ENCODE results near the gene CACNB2. TPM values are rescaled to one million over a fixed set of nuclear protein-coding genes. Genes with fewer than 3 reads are reported as not detected.

CACNB2 gene
- total RNA-seq, 2 donors from 2014 or later = 12.5 to 12.7 TPM

DNA sequence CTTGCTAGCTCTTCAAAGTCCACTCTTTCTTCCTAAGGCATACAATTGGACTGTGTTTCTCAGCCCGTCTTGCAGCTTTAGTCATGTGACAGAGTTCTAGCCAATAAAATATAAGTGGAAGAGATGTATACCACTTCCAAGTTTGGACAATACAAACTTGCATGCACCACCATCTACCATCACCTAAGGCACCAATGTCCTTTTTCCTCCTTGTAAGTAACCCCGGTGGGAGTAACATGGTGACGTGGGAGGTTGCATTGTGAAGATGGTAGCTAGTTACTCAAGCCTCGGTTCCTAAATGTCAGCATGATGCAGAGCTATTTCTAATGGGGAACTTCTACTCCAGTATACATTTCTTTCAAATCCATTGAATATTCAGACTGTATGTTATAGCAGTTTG lies 5.3 kb upstream of the CACNB2 start:
- intact Hi-C loops (cut with DNase I) = no loop called here
- no peaks in the 10 kb centered on the region for H3K27me3 ChIP-seq
- H3K4me1 ChIP-seq = peaks cover 6% of the 10 kb centered on the region
- WGBS, 2 donors = 79 to 90% methylated on average over 4 of the region's 4 CpGs
- H3K9me3 ChIP-seq = no peaks in the 10 kb centered on the region
- ATAC-seq (no peak), DNase-seq (no peak)
- TF ChIP-seq POLR2A (IDR thresholded peaks at IDR 0.05) = no peak
- TF ChIP-seq CTCF (IDR thresholded peaks at IDR 0.05) = no peak
- H3K4me3 ChIP-seq = no peak overlapping the region
- no peak overlapping the region for H3K27ac ChIP-seq
- no peaks in the 10 kb centered on the region for H3K36me3 ChIP-seq (replicated peaks in 1 of 2; ENCODE audit: insufficient read depth in 1 of 2, low read depth in 2 of 2)

DNA sequence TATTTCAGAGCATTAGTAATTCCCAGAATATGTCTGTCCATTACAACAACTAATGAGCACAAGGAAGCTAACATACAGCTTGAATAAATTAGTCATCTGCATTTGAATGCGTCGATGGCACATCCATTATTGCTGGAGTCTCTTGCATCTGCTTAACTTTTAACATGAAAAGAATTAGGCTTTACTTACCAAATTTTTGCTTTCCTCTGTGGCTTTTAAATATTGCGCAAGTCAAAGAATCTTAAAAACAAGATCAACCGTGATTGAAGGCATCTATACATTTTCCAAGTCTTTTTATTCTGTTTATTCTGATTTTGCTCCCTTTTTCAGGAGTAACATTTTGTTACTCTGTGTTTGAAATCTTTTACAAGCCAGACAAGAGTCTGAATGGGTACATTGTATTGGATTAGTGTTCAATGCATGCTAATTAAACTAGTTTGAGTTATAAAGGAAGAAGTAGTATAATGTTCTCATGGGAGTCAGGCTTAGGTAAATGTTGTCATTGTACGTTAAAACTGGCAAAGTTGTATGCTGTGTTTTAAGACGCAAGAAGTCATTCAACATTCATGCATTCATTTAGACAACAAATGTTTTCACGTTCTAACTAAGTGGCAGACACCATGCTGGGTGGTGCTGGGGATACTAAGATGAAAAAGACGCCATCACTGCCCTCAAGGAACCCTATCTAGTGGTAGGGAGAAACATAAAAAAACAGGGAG lies 4.0 kb upstream of the CACNB2 start:
- Histone ChIP-seq H3K4me3 (no peak overlapping the region), H3K27ac (no peak overlapping the region), H3K4me1 (peaks cover 8% of the 10 kb centered on the region), H3K27me3 (no peaks in the 10 kb centered on the region), H3K36me3 (replicated peaks in 1 of 2; ENCODE audit: insufficient read depth in 1 of 2, low read depth in 2 of 2) (no peaks in the 10 kb centered on the region), H3K9me3 (no peaks in the 10 kb centered on the region)
- intact Hi-C loops (cut with DNase I) = no loop called here
- TF ChIP-seq CTCF (IDR thresholded peaks at IDR 0.05) (no peak), POLR2A (IDR thresholded peaks at IDR 0.05) (no peak)
- 73 to 76% methylated on average over 8 of the region's 8 CpGs for WGBS, 2 donors
- DNase-seq (no peak), ATAC-seq (no peak)

DNA sequence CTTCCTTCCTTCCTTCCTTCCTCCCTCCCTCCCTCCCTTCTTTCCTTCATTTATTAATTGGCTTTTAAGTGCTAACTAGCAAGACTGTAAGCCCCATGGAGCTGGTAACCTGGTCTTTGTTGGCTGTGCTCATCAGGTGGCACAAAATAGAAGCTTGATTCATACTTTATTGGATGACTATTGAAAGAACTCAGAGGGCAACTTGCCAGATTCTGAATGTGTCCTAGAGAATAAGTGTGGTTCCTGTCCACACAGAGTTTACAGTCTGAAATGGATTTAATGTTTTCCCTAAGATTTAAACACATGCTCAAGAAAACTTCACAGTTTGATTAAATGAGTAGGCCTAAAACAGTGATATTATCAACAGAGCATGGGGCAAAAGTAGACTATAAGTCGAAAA lies 3.1 kb upstream of the CACNB2 start:
- no peak for TF ChIP-seq CTCF (IDR thresholded peaks at IDR 0.05)
- TF ChIP-seq POLR2A (IDR thresholded peaks at IDR 0.05) = no peak
- no peaks in the 10 kb centered on the region for H3K36me3 ChIP-seq (replicated peaks in 1 of 2; ENCODE audit: insufficient read depth in 1 of 2, low read depth in 2 of 2)
- intact Hi-C loops (cut with DNase I) = no loop called here
- H3K27me3 ChIP-seq = no peaks in the 10 kb centered on the region
- no peak overlapping the region for H3K4me3 ChIP-seq
- ATAC-seq = no peak
- DNase-seq = no peak
- WGBS, 2 donors = 94 to 97% methylated on average over 1 of the region's 1 CpG
- H3K9me3 ChIP-seq = no peaks in the 10 kb centered on the region
- H3K27ac ChIP-seq = no peak overlapping the region
- peaks cover 17% of the 10 kb centered on the region for H3K4me1 ChIP-seq

DNA sequence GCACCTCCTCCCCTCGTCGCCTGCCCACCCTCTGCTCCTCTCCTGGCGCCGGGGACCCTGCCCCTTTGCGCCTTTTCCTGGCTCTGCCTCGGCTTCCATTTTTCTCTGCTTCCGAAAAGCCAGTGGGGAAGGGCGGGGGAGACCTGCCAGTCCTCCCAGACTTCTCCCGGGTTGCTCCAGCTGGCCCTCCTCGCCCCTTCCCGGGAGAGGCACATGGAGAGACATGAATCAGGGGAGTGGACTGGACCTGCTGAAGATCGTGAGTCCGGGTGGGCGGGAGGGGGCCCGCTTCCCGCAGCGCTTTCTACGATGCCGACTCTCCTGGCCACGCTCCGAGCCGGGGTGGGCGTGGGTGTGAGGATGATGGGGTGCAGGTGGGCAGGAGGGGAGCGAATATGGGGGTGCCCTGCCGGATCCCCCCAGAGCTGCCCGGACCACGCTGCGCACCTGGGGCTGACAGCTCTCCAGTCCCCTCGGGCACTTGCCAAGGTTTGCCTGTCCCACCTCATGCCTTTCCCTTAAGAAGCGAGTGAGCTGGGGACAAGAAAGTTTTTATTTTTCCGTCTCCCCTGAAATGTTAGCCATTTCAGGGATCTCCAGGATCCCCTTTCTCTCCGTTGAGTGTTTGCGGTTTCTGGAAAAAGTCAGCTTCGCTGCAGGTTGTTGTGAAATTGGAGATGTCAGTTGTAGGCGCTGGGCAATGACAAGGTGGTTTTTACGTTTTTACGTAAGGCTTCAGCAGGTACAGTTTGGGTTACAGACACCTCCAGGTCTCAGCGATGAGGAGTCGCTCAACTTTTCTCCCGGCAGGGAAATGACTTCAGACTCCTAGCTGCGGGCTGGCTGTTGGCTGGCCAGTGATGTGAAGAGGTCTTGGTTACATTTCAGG lies 977 bp downstream of the CACNB2 start:
- TF ChIP-seq CTCF (IDR thresholded peaks at IDR 0.05) (no peak), POLR2A (IDR thresholded peaks at IDR 0.05) (peak; percentile 7 to 57 (median 35))
- peak overlapping the region; percentile 51 to 88 (median 86) for H3K27ac ChIP-seq
- H3K27me3 ChIP-seq = no peaks in the 10 kb centered on the region
- no peaks in the 10 kb centered on the region for H3K36me3 ChIP-seq (replicated peaks in 1 of 2; ENCODE audit: insufficient read depth in 1 of 2, low read depth in 2 of 2)
- no peaks in the 10 kb centered on the region for H3K9me3 ChIP-seq
- ATAC-seq = peak; percentile 17
- peak; percentile 33 to 46 (median 36) for DNase-seq
- 1 to 3% methylated on average over 27 to 40 of the region's 41 CpGs for WGBS, 2 donors
- peaks cover 25% of the 10 kb centered on the region for H3K4me1 ChIP-seq
- H3K4me3 ChIP-seq = peak overlapping the region; percentile 72 to 73
- intact Hi-C loops (cut with DNase I) = no loop called here
